PFSK-1 (cell line): Measurements from ENCODE around the gene ASCC1.

ENCODE experiments used
- FOXP2 ChIP-seq: optimal IDR thresholded peaks from 2 replicates; pipeline ENCODE3; 2011; ENCODE audit warnings: borderline replicate concordance, control low read depth, inconsistent platforms; ENCODE audit not compliant: insufficient read depth; ENCODE audit errors: extremely low read length, extremely low read depth
- POLR2AphosphoS5 ChIP-seq: IDR thresholded peaks from 2 replicates; pipeline ENCODE4 v1.6.1; 2012; ENCODE audit warnings: low read depth, mild to moderate bottlenecking, control low read depth, low read length, moderate library complexity
- REST ChIP-seq, 2 experiments: IDR thresholded peaks; 2 replicates each; pipeline versions ENCODE4 v1.6.1 to v1.8.0; 2011 to 2012; ENCODE audit warnings: low read depth in 2 of 2, low read length in 2 of 2, control low read depth in 1 of 2, inconsistent platforms in 1 of 2, mild to moderate bottlenecking in 1 of 2, moderate library complexity in 1 of 2; ENCODE audit not compliant: insufficient read depth in 1 of 2
- SIN3A ChIP-seq: IDR thresholded peaks from 2 replicates; pipeline ENCODE4 v1.6.1; 2012; ENCODE audit warnings: mild to moderate bottlenecking, low read length, moderate library complexity, borderline replicate concordance; ENCODE audit not compliant: insufficient read depth
- TAF1 ChIP-seq: IDR thresholded peaks from 2 replicates; pipeline ENCODE4 v1.6.1; 2012; ENCODE audit warnings: low read length, control low read depth, borderline replicate concordance; ENCODE audit not compliant: insufficient read depth

The ASCC1 gene

GRCh38 chr10:72220637-72221036 lies 4.6 kb upstream of the ASCC1 start:
- TF ChIP-seq SIN3A = no peak
- no peak for TF ChIP-seq TAF1
- TF ChIP-seq POLR2AphosphoS5 = no peak
- TF ChIP-seq REST (IDR thresholded peaks at IDR 0.05; ENCODE audit: insufficient read depth in 1 of 2, low read depth in 2 of 2, low read length in 2 of 2) = no peak

GRCh38 chr10:72219235-72219814 lies 3.2 kb upstream of the ASCC1 start:
- TF ChIP-seq SIN3A = no peak
- no peak for TF ChIP-seq POLR2AphosphoS5
- TF ChIP-seq REST (IDR thresholded peaks at IDR 0.05; ENCODE audit: insufficient read depth in 1 of 2, low read depth in 2 of 2, low read length in 2 of 2) = no peak
- TF ChIP-seq TAF1 = no peak
- no peak for TF ChIP-seq FOXP2

GRCh38 chr10:72218726-72219125 lies 2.6 kb upstream of the ASCC1 start:
- no peak for TF ChIP-seq REST (IDR thresholded peaks at IDR 0.05; ENCODE audit: insufficient read depth in 1 of 2, low read depth in 2 of 2, low read length in 2 of 2)
- TF ChIP-seq TAF1 = no peak
- no peak for TF ChIP-seq FOXP2
- no peak for TF ChIP-seq SIN3A
- no peak for TF ChIP-seq POLR2AphosphoS5

GRCh38 chr10:72218325-72218724 lies 2.2 kb upstream of the ASCC1 start:
- no peak for TF ChIP-seq REST (IDR thresholded peaks at IDR 0.05; ENCODE audit: insufficient read depth in 1 of 2, low read depth in 2 of 2, low read length in 2 of 2)
- TF ChIP-seq TAF1 = no peak
- no peak for TF ChIP-seq SIN3A
- no peak for TF ChIP-seq POLR2AphosphoS5
- no peak for TF ChIP-seq FOXP2

GRCh38 chr10:72206511-72207229 lies 9.4 kb downstream of the ASCC1 start:
- no peak for TF ChIP-seq POLR2AphosphoS5
- no peak for TF ChIP-seq FOXP2
- no peak for TF ChIP-seq SIN3A
- no peak for TF ChIP-seq REST (IDR thresholded peaks at IDR 0.05; ENCODE audit: insufficient read depth in 1 of 2, low read depth in 2 of 2, low read length in 2 of 2)
- no peak for TF ChIP-seq TAF1
